ENCODE measurements around the gene ATP2B2.

The ATP2B2 gene

GRCh38 chr3:10528046-10528445 lies 22.7 kb upstream of the ATP2B2 start:
- DNase-seq, result no peak

GRCh38 chr3:10527295-10528001 lies 22.1 kb upstream of the ATP2B2 start:
- no peak for DNase-seq

- no peak for DNase-seq
Observed at GRCh38 chr3:10526366-10526765, 21.0 kb upstream of the ATP2B2 start.

GRCh38 chr3:10524799-10525301 lies 19.5 kb upstream of the ATP2B2 start:
- no peak for DNase-seq

GRCh38 chr3:10524270-10524669 lies 18.9 kb upstream of the ATP2B2 start:
- no peak for DNase-seq

GRCh38 chr3:10523561-10523960 lies 18.2 kb upstream of the ATP2B2 start:
- DNase-seq, result no peak

GRCh38 chr3:10522646-10523303 lies 17.4 kb upstream of the ATP2B2 start:
- no peak for DNase-seq

GRCh38 chr3:10521772-10522441 lies 16.5 kb upstream of the ATP2B2 start:
- DNase-seq, result no peak

GRCh38 chr3:10520072-10520471 lies 14.7 kb upstream of the ATP2B2 start:
- DNase-seq, result no peak

- no peak for DNase-seq
Observed at GRCh38 chr3:10519236-10519635, 13.8 kb upstream of the ATP2B2 start.

GRCh38 chr3:10518506-10519150 lies 13.2 kb upstream of the ATP2B2 start:
- DNase-seq, result no peak

GRCh38 chr3:10517627-10518026 lies 12.2 kb upstream of the ATP2B2 start:
- no peak for DNase-seq

- no peak for DNase-seq
Observed at GRCh38 chr3:10516544-10517452, 11.4 kb upstream of the ATP2B2 start.

- no peak for DNase-seq
Observed at GRCh38 chr3:10515884-10516495, 10.6 kb upstream of the ATP2B2 start.

GRCh38 chr3:10515396-10515795 lies 10.0 kb upstream of the ATP2B2 start:
- no peak for DNase-seq

GRCh38 chr3:10514407-10515069 lies 9.2 kb upstream of the ATP2B2 start:
- DNase-seq, result no peak

- DNase-seq, result no peak
Observed at GRCh38 chr3:10513306-10513705, 7.9 kb upstream of the ATP2B2 start.

GRCh38 chr3:10512687-10513086 lies 7.3 kb upstream of the ATP2B2 start:
- no peak for DNase-seq

GRCh38 chr3:10511809-10512494 lies 6.6 kb upstream of the ATP2B2 start:
- DNase-seq, result no peak

GRCh38 chr3:10510743-10511432 lies 5.5 kb upstream of the ATP2B2 start:
- no peak for DNase-seq
